Activated T-helper 1 cell treated with anti-CD3 and anti-CD28 coated beads, Interleukin-12 subunit alpha, Interleukin-12 subunit beta, Interleukin-2, Interleukin-4 antibody, amounts not matched to agents 30 ng/mL and 10 ng/mL and 1 ng/mL, durations not matched to agents 14 hours and 24 hours and 36 hours (primary cell): Measurements from ENCODE around the gene ITPKB. TPM values are rescaled to one million over a fixed set of nuclear protein-coding genes. Genes with fewer than 3 reads are reported as not detected.

Experiments used
- DNase-seq: peaks from one replicate; pipeline ENCODE4 v3.0.0; 2021; ENCODE audit warnings: low spot score
- H3K27ac Mint-ChIP-seq: one replicate; pipeline ENCODE4 v1.8.0; 2021; ENCODE audit warnings: mild to moderate bottlenecking, mixed read lengths
- H3K27me3 Mint-ChIP-seq: one replicate; pipeline ENCODE4 v1.8.0; 2022; ENCODE audit warnings: mild to moderate bottlenecking, moderate library complexity, mixed read lengths; ENCODE audit not compliant: insufficient read depth
- H3K36me3 Mint-ChIP-seq: one replicate; pipeline ENCODE4 v1.8.0; 2021; ENCODE audit warnings: low read depth, mixed read lengths
- H3K4me1 Mint-ChIP-seq: one replicate; pipeline ENCODE4 v1.8.0; 2021; ENCODE audit warnings: low read depth, mixed read lengths
- H3K4me3 Mint-ChIP-seq: one replicate; pipeline ENCODE4 v1.8.0; 2021; ENCODE audit warnings: mild to moderate bottlenecking, moderate library complexity, mixed read lengths
- H3K9me3 Mint-ChIP-seq: one replicate; pipeline ENCODE4 v1.8.0; 2021; ENCODE audit warnings: mixed read lengths
- intact Hi-C: fragments of 100-400 bp; cut with micrococcal nuclease; formaldehyde crosslinking; loops from one replicate; pipeline ENCODE4 v1.15.1; 2024
- total RNA-seq: library from RNA; stranded (reverse); gene quantifications from 2 replicates; pipeline ENCODE4 v1.2.3, GENCODE V29; 2022

Gene ITPKB
- total RNA-seq, 1 donor from 2014 or later = 38.5 TPM

DNA sequence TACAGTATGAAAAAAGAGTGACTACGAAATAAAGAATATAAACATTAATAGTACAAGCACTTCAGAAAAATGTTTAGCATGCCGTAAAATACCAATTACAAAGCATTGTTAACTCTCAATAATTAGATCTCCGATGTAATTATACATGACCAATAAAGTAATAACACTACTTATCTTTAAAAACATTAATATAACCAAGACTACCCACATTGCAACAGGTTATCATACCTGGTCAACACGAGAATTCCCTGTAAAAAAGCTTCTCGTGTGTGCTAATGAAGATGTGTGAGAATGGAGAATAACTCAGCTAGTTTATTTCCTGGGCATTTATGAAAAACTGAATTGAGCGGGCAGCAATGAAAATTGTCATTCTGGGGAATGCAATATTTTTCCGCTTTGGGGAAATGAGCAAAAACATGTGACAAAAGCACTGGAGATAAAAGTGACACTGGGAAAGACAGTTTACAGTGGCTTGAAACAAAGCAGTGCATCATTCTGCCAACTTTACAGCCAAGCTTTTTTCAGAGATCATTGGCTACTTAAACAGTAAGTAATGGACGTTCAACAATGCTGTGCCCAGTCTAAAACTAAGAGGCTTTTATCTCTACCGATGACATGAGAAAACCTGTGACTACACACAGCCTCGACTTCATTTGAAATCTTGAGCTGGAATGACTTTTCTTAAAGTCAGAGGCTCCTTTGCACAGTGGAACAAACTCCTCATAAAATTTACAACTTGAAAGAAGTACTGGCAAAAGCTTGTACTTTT, 34.7 kb downstream of the ITPKB start:
- H3K4me3 Mint-ChIP-seq = peak overlapping the region; percentile 77
- H3K4me1 Mint-ChIP-seq = peaks cover 62% of the 10 kb centered on the region
- H3K27ac Mint-ChIP-seq = peak overlapping the region; percentile 77
- intact Hi-C loops = no loop called here
- DNase-seq = no peak
- no peaks in the 10 kb centered on the region for H3K27me3 Mint-ChIP-seq
- no peaks in the 10 kb centered on the region for H3K9me3 Mint-ChIP-seq
- H3K36me3 Mint-ChIP-seq = peaks cover 37% of the 10 kb centered on the region

- H3K4me3 Mint-ChIP-seq = peak overlapping the region; percentile 77
- intact Hi-C loops = loop anchor here (1.0 to 2.0 kb wide), 8 partner anchors 9 to 126 kb away; partner anchors contain the start of gene ITPKB
- H3K36me3 Mint-ChIP-seq = peaks cover 33% of the 10 kb centered on the region
- peak overlapping the region; percentile 89 for H3K27ac Mint-ChIP-seq
- H3K27me3 Mint-ChIP-seq = no peaks in the 10 kb centered on the region
- no peaks in the 10 kb centered on the region for H3K9me3 Mint-ChIP-seq
- DNase-seq = peak; percentile 81
- H3K4me1 Mint-ChIP-seq = peaks cover 57% of the 10 kb centered on the region
Measured at GRCh38 chr1:226702957-226703831, 35.9 kb downstream of the ITPKB start.

GRCh38 chr1:226702318-226702956, 36.6 kb downstream of the ITPKB start:
- intact Hi-C loops = loop anchor here (2.0 kb wide), 2 partner anchors 68 to 126 kb away; no protein-coding TSS in a partner anchor
- peaks cover 57% of the 10 kb centered on the region for H3K4me1 Mint-ChIP-seq

GRCh38 chr1:226700861-226701260, 38.2 kb downstream of the ITPKB start:
- H3K27ac Mint-ChIP-seq = no peak overlapping the region
- H3K36me3 Mint-ChIP-seq = peaks cover 31% of the 10 kb centered on the region
- no peak for DNase-seq
- intact Hi-C loops = no loop called here
- H3K27me3 Mint-ChIP-seq = no peaks in the 10 kb centered on the region
- no peaks in the 10 kb centered on the region for H3K9me3 Mint-ChIP-seq
- H3K4me1 Mint-ChIP-seq = peaks cover 63% of the 10 kb centered on the region
- no peak overlapping the region for H3K4me3 Mint-ChIP-seq

More at GRCh38 chr1:226702318-226702956, 36.6 kb downstream of the ITPKB start:
- H3K4me3 Mint-ChIP-seq = peak overlapping the region; percentile 77
- peak overlapping the region; percentile 89 for H3K27ac Mint-ChIP-seq
- no peaks in the 10 kb centered on the region for H3K9me3 Mint-ChIP-seq
- peaks cover 27% of the 10 kb centered on the region for H3K36me3 Mint-ChIP-seq
- no peak for DNase-seq
- H3K27me3 Mint-ChIP-seq = no peaks in the 10 kb centered on the region

- no peak overlapping the region for H3K4me3 Mint-ChIP-seq
- peaks cover 25% of the 10 kb centered on the region for H3K36me3 Mint-ChIP-seq
- DNase-seq = no peak
- no peak overlapping the region for H3K27ac Mint-ChIP-seq
- no peaks in the 10 kb centered on the region for H3K27me3 Mint-ChIP-seq
- intact Hi-C loops = no loop called here
- H3K4me1 Mint-ChIP-seq = peaks cover 55% of the 10 kb centered on the region
- no peaks in the 10 kb centered on the region for H3K9me3 Mint-ChIP-seq
Measured at GRCh38 chr1:226699166-226699565, 39.9 kb downstream of the ITPKB start.

- no peak for DNase-seq
- no peak overlapping the region for H3K27ac Mint-ChIP-seq
- H3K27me3 Mint-ChIP-seq = no peaks in the 10 kb centered on the region
- no peak overlapping the region for H3K4me3 Mint-ChIP-seq
- H3K4me1 Mint-ChIP-seq = peaks cover 50% of the 10 kb centered on the region
- no peaks in the 10 kb centered on the region for H3K9me3 Mint-ChIP-seq
- H3K36me3 Mint-ChIP-seq = peaks cover 28% of the 10 kb centered on the region
- intact Hi-C loops = no loop called here
Measured at GRCh38 chr1:226698659-226699058, 40.4 kb downstream of the ITPKB start.

DNA sequence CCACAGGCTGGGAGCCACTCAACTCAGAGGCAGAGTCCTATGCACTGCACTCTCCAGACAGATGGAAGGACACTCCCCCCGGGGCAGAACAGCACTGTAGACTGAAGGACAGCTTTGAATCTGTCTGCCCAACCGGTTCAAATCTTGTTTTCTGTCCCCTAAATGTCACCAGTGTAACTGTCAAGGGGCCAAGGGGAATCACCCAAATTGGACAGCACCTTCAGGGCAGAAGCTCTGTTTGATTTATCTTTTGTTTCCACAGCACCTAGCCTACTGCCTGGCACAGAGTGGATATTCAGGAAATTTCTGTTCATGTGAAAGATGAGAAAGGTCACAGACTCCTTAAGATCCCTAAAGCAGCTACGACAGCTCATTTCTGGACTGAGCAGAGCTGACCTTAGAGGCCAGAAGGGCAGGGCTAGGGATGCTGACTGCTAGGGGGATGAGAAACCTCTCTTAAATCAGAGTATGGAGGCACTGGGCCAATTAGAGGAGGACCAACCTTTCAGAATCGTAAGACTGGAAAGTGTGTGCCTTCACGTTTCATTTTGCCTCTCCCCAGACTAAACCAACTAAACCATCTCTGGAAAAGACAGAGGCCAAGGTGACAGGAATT, 41.0 kb downstream of the ITPKB start:
- DNase-seq = no peak
- peak overlapping the region; percentile 63 for H3K27ac Mint-ChIP-seq
- H3K36me3 Mint-ChIP-seq = peaks cover 33% of the 10 kb centered on the region
- peaks cover 54% of the 10 kb centered on the region for H3K4me1 Mint-ChIP-seq
- no peaks in the 10 kb centered on the region for H3K27me3 Mint-ChIP-seq
- intact Hi-C loops = no loop called here
- no peaks in the 10 kb centered on the region for H3K9me3 Mint-ChIP-seq
- H3K4me3 Mint-ChIP-seq = no peak overlapping the region

DNA sequence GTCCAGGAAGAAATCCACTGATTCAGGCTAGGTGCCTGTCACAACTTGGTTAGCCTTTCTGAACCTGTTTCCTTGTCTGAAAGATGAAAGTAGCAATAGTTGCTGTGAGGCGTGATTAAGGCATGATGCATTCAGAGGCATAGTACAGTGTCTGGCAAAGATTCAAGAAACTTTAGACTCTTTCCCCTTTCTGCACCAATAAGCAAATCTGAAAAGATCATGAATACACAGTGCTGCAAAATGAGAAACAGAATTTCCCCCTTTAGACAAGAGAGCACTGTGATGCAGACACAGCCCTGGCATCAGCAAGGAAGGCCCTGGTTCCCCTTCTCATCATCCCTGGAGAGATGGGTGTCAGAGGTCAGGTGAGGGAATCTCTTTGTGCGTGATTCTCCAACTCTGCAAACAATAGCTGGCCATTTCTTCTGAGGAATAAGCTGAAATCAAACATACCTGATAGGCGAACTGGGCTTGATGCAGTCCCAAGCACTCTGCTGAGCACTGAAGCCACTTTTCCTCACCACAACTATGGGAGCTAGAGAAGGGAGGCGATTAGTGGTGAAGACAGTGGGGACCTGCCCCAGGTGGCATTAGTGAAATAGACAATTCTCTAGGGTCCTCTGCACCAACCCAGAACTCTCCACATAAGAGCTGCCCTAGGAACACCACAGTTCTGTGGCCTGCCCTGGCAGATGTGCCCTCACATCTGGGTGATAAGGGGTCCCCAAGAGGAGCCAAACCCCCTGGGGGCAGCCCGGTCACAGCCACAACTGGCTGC, 41.7 kb downstream of the ITPKB start:
- H3K4me1 Mint-ChIP-seq = peaks cover 54% of the 10 kb centered on the region
- peak overlapping the region; percentile 63 for H3K27ac Mint-ChIP-seq
- H3K9me3 Mint-ChIP-seq = no peaks in the 10 kb centered on the region
- no peak overlapping the region for H3K4me3 Mint-ChIP-seq
- H3K36me3 Mint-ChIP-seq = peaks cover 39% of the 10 kb centered on the region
- no peaks in the 10 kb centered on the region for H3K27me3 Mint-ChIP-seq
- intact Hi-C loops = no loop called here
- no peak for DNase-seq

DNA sequence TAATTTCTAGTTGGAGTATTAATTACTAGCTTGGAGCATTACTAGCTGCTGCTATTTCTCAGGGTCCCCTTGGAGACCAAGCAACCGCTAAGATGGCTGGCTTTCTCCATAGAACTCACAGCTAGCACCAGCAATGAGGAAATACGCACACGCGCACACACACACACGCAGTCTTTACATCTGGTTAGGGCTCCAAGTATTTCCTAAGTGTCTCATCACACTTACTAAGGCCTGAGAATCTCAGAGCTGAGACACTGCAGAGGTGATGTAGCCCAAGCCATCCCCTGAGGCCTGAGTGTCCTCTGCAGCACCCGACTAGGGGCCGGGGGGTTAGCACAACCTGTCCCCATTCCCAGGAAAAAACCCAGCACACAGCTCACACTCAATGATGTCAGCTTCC, 42.5 kb downstream of the ITPKB start:
- peaks cover 40% of the 10 kb centered on the region for H3K36me3 Mint-ChIP-seq
- intact Hi-C loops = no loop called here
- H3K9me3 Mint-ChIP-seq = no peaks in the 10 kb centered on the region
- no peak overlapping the region for H3K4me3 Mint-ChIP-seq
- peaks cover 54% of the 10 kb centered on the region for H3K4me1 Mint-ChIP-seq
- DNase-seq = no peak
- H3K27ac Mint-ChIP-seq = no peak overlapping the region
- H3K27me3 Mint-ChIP-seq = no peaks in the 10 kb centered on the region

- DNase-seq = no peak
- Mint-ChIP-seq H3K36me3 (peaks cover 47% of the 10 kb centered on the region), H3K4me3 (no peak overlapping the region), H3K4me1 (peaks cover 56% of the 10 kb centered on the region), H3K27me3 (no peaks in the 10 kb centered on the region), H3K9me3 (no peaks in the 10 kb centered on the region), H3K27ac (no peak overlapping the region)
- intact Hi-C loops = no loop called here
Measured at GRCh38 chr1:226695335-226695900, 43.7 kb downstream of the ITPKB start.

DNA sequence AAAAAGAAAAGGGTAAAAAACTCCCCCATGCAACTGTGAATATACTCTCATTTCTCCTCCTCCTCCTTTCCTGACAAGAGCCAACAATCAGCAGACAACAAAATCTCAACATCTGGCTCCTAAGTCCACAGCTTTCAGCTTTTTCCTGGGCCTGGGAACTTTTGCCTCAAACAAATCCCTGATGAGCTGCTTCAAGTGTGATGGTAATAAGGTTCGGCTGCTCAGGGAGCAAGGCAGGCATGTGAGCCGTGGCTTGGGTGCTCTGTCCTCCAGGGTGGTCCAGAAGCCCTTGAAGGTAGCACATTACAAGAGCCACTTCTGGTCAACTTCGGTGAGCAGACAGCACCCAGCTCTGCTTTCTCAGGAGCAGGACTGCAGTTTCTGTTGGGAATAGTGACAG, 46.3 kb downstream of the ITPKB start:
- no peaks in the 10 kb centered on the region for H3K27me3 Mint-ChIP-seq
- H3K4me1 Mint-ChIP-seq = peaks cover 66% of the 10 kb centered on the region
- no peaks in the 10 kb centered on the region for H3K9me3 Mint-ChIP-seq
- no peak for DNase-seq
- H3K27ac Mint-ChIP-seq = peak overlapping the region; percentile 81
- H3K4me3 Mint-ChIP-seq = peak overlapping the region; percentile 31
- intact Hi-C loops = no loop called here
- peaks cover 54% of the 10 kb centered on the region for H3K36me3 Mint-ChIP-seq
